ENCODE results near the gene PTCD2. TPM values are rescaled to one million over a fixed set of nuclear protein-coding genes. Genes with fewer than 3 reads are reported as not detected.

The PTCD2 gene
- total RNA-seq, 1 experiment from 2014 or later = 13.0 TPM

- peaks cover 50% of the 10 kb centered on the region for H3K4me1 Mint-ChIP-seq
- peaks cover 15% of the 10 kb centered on the region for H3K36me3 Mint-ChIP-seq
- ChIA-PET CTCF (interaction anchor here (0.6 to 3.0 kb wide), 26 partner anchors 10 to 514 kb away, joined by 3 to 30 read pairs (median 4); partner anchors contain the start of genes MRPS27 and PTCD2), POLR2A (interaction anchor here (1.1 kb wide), 1 partner anchor 158 kb away, joined by 3 read pairs; no protein-coding TSS in a partner anchor)
- peak; percentile 64 for ATAC-seq
- peak; percentile 36 for DNase-seq (ENCODE audit: low spot score)
- peaks cover 8% of the 10 kb centered on the region for H3K9me3 Mint-ChIP-seq
- no peak overlapping the region for H3K27ac Mint-ChIP-seq
- TF ChIP-seq GRHL2 (CRISPR knock-in tag; IDR thresholded peaks at IDR 0.05; ENCODE audit: insufficient replicate concordance, severe bottlenecking) (no peak), TEAD1 (CRISPR knock-in tag; IDR thresholded peaks at IDR 0.05) (0 out of 2 replicates have a peak, but pooled peaks have one; percentile 31), CTCF (IDR thresholded peaks at IDR 0.05) (peak; percentile 36), ZNF121 (CRISPR knock-in tag; IDR thresholded peaks at IDR 0.05) (no peak), OVOL2 (CRISPR knock-in tag; IDR thresholded peaks at IDR 0.05; ENCODE audit: borderline replicate concordance) (no peak)
- H3K27me3 Mint-ChIP-seq (ENCODE audit: low read depth) = no peaks in the 10 kb centered on the region
- no peak overlapping the region for H3K4me3 Mint-ChIP-seq
Observed at GRCh38 chr5:72366324-72366976, 46.3 kb downstream of the PTCD2 start.

- POLR2A ChIA-PET = no interaction called here
- Mint-ChIP-seq H3K36me3 (no peaks in the 10 kb centered on the region), H3K4me3 (no peak overlapping the region), H3K9me3 (no peaks in the 10 kb centered on the region; the same call in 1 of the 2 replicates), H3K27ac (no peak overlapping the region), H3K27me3 (ENCODE audit: low read depth) (peaks cover 1% of the 10 kb centered on the region; the same call in 1 of the 2 replicates), H3K4me1 (peaks cover 40% of the 10 kb centered on the region)
- TF ChIP-seq GTF2I (CRISPR knock-in tag; conservative IDR thresholded peaks at IDR 0.05) (no peak), ZNF232 (CRISPR knock-in tag; IDR thresholded peaks at IDR 0.05) (no peak), NR1H2 (CRISPR knock-in tag; IDR thresholded peaks at IDR 0.05) (no peak), ZNF138 (CRISPR knock-in tag; conservative IDR thresholded peaks at IDR 0.05) (no peak), ETV6 (CRISPR knock-in tag; IDR thresholded peaks at IDR 0.05) (no peak)
- TF ChIP-seq, protein P1, sequence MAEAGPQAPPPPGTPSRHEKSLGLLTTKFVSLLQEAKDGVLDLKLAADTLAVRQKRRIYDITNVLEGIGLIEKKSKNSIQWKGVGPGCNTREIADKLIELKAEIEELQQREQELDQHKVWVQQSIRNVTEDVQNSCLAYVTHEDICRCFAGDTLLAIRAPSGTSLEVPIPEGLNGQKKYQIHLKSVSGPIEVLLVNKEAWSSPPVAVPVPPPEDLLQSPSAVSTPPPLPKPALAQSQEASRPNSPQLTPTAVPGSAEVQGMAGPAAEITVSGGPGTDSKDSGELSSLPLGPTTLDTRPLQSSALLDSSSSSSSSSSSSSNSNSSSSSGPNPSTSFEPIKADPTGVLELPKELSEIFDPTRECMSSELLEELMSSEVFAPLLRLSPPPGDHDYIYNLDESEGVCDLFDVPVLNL (CRISPR knock-in tag; IDR thresholded peaks at IDR 0.05; ENCODE audit: borderline replicate concordance, low read depth) = no peak
- ATAC-seq (no peak), DNase-seq (ENCODE audit: low spot score) (no peak)
- CTCF ChIA-PET = interaction anchor here (1.2 to 3.0 kb wide), 2 partner anchors 155 to 243 kb away, joined by 4 to 30 read pairs; no protein-coding TSS in a partner anchor
Observed at GRCh38 chr5:72368271-72368670, 48.1 kb downstream of the PTCD2 start.

- H3K4me1 Mint-ChIP-seq = peaks cover 30% of the 10 kb centered on the region
- no peaks in the 10 kb centered on the region for H3K36me3 Mint-ChIP-seq
- ChIA-PET CTCF (interaction anchor here (1.5 kb wide), 1 partner anchor 155 kb away, joined by 3 read pairs; no protein-coding TSS in a partner anchor), POLR2A (no interaction called here)
- DNase-seq (ENCODE audit: low spot score) = no peak
- peaks cover 4% of the 10 kb centered on the region; the same call in 1 of the 2 replicates for H3K27me3 Mint-ChIP-seq (ENCODE audit: low read depth)
- no peak overlapping the region for H3K27ac Mint-ChIP-seq
- ATAC-seq = no peak
- no peaks in the 10 kb centered on the region; the same call in 1 of the 2 replicates for H3K9me3 Mint-ChIP-seq
- no peak overlapping the region for H3K4me3 Mint-ChIP-seq
- TF ChIP-seq NFYB (CRISPR knock-in tag; conservative IDR thresholded peaks at IDR 0.05; ENCODE audit: low read depth) (no peak), ZBTB43 (CRISPR knock-in tag; IDR thresholded peaks at IDR 0.05) (no peak), KAT7 (CRISPR knock-in tag; IDR thresholded peaks at IDR 0.05; ENCODE audit: borderline replicate concordance) (no peak), RELA (CRISPR knock-in tag; IDR thresholded peaks at IDR 0.05; ENCODE audit: borderline replicate concordance) (no peak), MYBL2 (CRISPR knock-in tag; IDR thresholded peaks at IDR 0.05) (no peak), NR3C1 (CRISPR knock-in tag; conservative IDR thresholded peaks at IDR 0.05; ENCODE audit: low read depth) (no peak), SOX15 (CRISPR knock-in tag; IDR thresholded peaks at IDR 0.05) (no peak), ATF1 (CRISPR knock-in tag; IDR thresholded peaks at IDR 0.05) (no peak), EMX1 (CRISPR knock-in tag; IDR thresholded peaks at IDR 0.05) (no peak), OVOL2 (CRISPR knock-in tag; IDR thresholded peaks at IDR 0.05; ENCODE audit: borderline replicate concordance) (no peak), ZNF263 (CRISPR knock-in tag; IDR thresholded peaks at IDR 0.05; ENCODE audit: low read depth) (no peak), ZNF416 (CRISPR knock-in tag; IDR thresholded peaks at IDR 0.05) (no peak)
- TF ChIP-seq, protein P2, sequence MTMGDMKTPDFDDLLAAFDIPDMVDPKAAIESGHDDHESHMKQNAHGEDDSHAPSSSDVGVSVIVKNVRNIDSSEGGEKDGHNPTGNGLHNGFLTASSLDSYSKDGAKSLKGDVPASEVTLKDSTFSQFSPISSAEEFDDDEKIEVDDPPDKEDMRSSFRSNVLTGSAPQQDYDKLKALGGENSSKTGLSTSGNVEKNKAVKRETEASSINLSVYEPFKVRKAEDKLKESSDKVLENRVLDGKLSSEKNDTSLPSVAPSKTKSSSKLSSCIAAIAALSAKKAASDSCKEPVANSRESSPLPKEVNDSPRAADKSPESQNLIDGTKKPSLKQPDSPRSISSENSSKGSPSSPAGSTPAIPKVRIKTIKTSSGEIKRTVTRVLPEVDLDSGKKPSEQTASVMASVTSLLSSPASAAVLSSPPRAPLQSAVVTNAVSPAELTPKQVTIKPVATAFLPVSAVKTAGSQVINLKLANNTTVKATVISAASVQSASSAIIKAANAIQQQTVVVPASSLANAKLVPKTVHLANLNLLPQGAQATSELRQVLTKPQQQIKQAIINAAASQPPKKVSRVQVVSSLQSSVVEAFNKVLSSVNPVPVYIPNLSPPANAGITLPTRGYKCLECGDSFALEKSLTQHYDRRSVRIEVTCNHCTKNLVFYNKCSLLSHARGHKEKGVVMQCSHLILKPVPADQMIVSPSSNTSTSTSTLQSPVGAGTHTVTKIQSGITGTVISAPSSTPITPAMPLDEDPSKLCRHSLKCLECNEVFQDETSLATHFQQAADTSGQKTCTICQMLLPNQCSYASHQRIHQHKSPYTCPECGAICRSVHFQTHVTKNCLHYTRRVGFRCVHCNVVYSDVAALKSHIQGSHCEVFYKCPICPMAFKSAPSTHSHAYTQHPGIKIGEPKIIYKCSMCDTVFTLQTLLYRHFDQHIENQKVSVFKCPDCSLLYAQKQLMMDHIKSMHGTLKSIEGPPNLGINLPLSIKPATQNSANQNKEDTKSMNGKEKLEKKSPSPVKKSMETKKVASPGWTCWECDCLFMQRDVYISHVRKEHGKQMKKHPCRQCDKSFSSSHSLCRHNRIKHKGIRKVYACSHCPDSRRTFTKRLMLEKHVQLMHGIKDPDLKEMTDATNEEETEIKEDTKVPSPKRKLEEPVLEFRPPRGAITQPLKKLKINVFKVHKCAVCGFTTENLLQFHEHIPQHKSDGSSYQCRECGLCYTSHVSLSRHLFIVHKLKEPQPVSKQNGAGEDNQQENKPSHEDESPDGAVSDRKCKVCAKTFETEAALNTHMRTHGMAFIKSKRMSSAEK (CRISPR knock-in tag; IDR thresholded peaks at IDR 0.05; ENCODE audit: borderline replicate concordance) = no peak
- TF ChIP-seq, protein P3, sequence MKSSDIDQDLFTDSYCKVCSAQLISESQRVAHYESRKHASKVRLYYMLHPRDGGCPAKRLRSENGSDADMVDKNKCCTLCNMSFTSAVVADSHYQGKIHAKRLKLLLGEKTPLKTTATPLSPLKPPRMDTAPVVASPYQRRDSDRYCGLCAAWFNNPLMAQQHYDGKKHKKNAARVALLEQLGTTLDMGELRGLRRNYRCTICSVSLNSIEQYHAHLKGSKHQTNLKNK (CRISPR knock-in tag; IDR thresholded peaks at IDR 0.05) = no peak
Observed at GRCh38 chr5:72369301-72369700, 49.1 kb downstream of the PTCD2 start.
